PC-9 (cell line): ENCODE results near the gene LUC7L3.

Source experiments
- EZH2 ChIP-seq: fragments of 200-600 bp; sonication (generic); IDR thresholded peaks from 2 replicates; pipeline ENCODE4 v1.8.0; 2017; ENCODE audit warnings: antibody characterized with exemption, low read depth
- TF ChIP-seq, protein P1 (sequence below): fragments of 200-600 bp; sonication (generic); conservative IDR thresholded peaks from 2 replicates; pipeline ENCODE4 v1.6.1; 2017; ENCODE audit warnings: mixed run types, antibody characterized with exemption, mild to moderate bottlenecking, moderate library complexity

GRCh38 chr17:50721194-50722010 is 2.0 kb downstream of the LUC7L3 start:
- TF ChIP-seq, protein P1, sequence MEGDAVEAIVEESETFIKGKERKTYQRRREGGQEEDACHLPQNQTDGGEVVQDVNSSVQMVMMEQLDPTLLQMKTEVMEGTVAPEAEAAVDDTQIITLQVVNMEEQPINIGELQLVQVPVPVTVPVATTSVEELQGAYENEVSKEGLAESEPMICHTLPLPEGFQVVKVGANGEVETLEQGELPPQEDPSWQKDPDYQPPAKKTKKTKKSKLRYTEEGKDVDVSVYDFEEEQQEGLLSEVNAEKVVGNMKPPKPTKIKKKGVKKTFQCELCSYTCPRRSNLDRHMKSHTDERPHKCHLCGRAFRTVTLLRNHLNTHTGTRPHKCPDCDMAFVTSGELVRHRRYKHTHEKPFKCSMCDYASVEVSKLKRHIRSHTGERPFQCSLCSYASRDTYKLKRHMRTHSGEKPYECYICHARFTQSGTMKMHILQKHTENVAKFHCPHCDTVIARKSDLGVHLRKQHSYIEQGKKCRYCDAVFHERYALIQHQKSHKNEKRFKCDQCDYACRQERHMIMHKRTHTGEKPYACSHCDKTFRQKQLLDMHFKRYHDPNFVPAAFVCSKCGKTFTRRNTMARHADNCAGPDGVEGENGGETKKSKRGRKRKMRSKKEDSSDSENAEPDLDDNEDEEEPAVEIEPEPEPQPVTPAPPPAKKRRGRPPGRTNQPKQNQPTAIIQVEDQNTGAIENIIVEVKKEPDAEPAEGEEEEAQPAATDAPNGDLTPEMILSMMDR, result no peak
- TF ChIP-seq EZH2, result no peak
